WTC11 (cell line): ENCODE measurements around the gene PMM1. TPM values are rescaled to one million over a fixed set of nuclear protein-coding genes. Genes with fewer than 3 reads are reported as not detected.

ENCODE experiments used
- ARID4B ChIP-seq: sonication (generic); formaldehyde crosslinking; IDR thresholded peaks from 2 replicates; pipeline ENCODE4 v1.8.0; 2023; ENCODE audit warnings: missing genetic modification reagents, mild to moderate bottlenecking, borderline replicate concordance
- ATF2 ChIP-seq: sonication (generic); formaldehyde crosslinking; IDR thresholded peaks from 2 replicates; pipeline ENCODE4 v1.8.1; 2022; ENCODE audit warnings: low read depth, missing genetic modification reagents, borderline replicate concordance
- ATF6 ChIP-seq: sonication (generic); formaldehyde crosslinking; IDR thresholded peaks from 2 replicates; pipeline ENCODE4 v1.8.1; 2023; ENCODE audit warnings: mild to moderate bottlenecking, missing genetic modification reagents
- ETV6 ChIP-seq: sonication (generic); formaldehyde crosslinking; IDR thresholded peaks from 2 replicates; pipeline ENCODE4 v1.8.1; 2022; ENCODE audit warnings: mild to moderate bottlenecking, missing genetic modification reagents
- FOXK1 ChIP-seq: sonication (generic); formaldehyde crosslinking; IDR thresholded peaks from 2 replicates; pipeline ENCODE4 v1.8.0; 2022; ENCODE audit warnings: mild to moderate bottlenecking, moderate library complexity, missing genetic modification reagents
- FOXP1 ChIP-seq: sonication (generic); formaldehyde crosslinking; IDR thresholded peaks from 2 replicates; pipeline ENCODE4 v1.8.0; 2022; ENCODE audit warnings: missing genetic modification reagents, mild to moderate bottlenecking, moderate library complexity, borderline replicate concordance
- PRDM15 ChIP-seq: sonication (generic); formaldehyde crosslinking; IDR thresholded peaks from 2 replicates; pipeline ENCODE4 v1.8.0; 2022; ENCODE audit warnings: missing genetic modification reagents
- TEAD4 ChIP-seq: sonication (generic); formaldehyde crosslinking; IDR thresholded peaks from 2 replicates; pipeline ENCODE4 v1.8.0; 2022; ENCODE audit warnings: mild to moderate bottlenecking, missing genetic modification reagents
- ZNF425 ChIP-seq: fragments of 250-450 bp; sonication (Bioruptor Pico); conservative IDR thresholded peaks from 2 replicates; pipeline ENCODE4 v1.9.0; 2021; ENCODE audit warnings: mild to moderate bottlenecking
- ZSCAN18 ChIP-seq: fragments of 250-450 bp; sonication (Bioruptor Pico); IDR thresholded peaks from 2 replicates; pipeline ENCODE4 v2.1.2; 2022; ENCODE audit warnings: mild to moderate bottlenecking, moderate library complexity
- total RNA-seq: library from RNA; stranded (reverse); gene quantifications from 3 replicates; pipeline ENCODE4 v1.2.3, GENCODE V29; 2021

The PMM1 gene
- total RNA-seq, 1 experiment from 2014 or later = 15.7 TPM

- TF ChIP-seq ARID4B (CRISPR knock-in tag) (no peak), FOXK1 (CRISPR knock-in tag) (no peak), TEAD4 (CRISPR knock-in tag) (no peak), FOXP1 (CRISPR knock-in tag) (no peak), ETV6 (CRISPR knock-in tag) (no peak), PRDM15 (CRISPR knock-in tag) (no peak), ZSCAN18 (CRISPR knock-in tag) (no peak), ZNF425 (CRISPR knock-in tag) (no peak), ATF2 (CRISPR knock-in tag) (no peak), ATF6 (CRISPR knock-in tag) (no peak)
These were observed 60.6 kb downstream of the PMM1 start (continued) for GRCh38 chr22:41528938-41529561.
